22Rv1 (cell line): ENCODE data around the gene FRMD1.

Experiments
- H3K27ac ChIP-seq: fragments of 450-650 bp; 2 replicates; pipeline ENCODE4 v1.5.1; 2017
- ZFX ChIP-seq: fragments of 450-650 bp; IDR thresholded peaks from 2 replicates; pipeline ENCODE4 v1.6.1; 2017; ENCODE audit warnings: antibody characterized with exemption, borderline replicate concordance
- TF ChIP-seq, protein P1 (sequence below): fragments of 450-650 bp; IDR thresholded peaks from 2 replicates; pipeline ENCODE4 v1.5.1; 2017; ENCODE audit warnings: mild to moderate bottlenecking

The FRMD1 gene

DNA sequence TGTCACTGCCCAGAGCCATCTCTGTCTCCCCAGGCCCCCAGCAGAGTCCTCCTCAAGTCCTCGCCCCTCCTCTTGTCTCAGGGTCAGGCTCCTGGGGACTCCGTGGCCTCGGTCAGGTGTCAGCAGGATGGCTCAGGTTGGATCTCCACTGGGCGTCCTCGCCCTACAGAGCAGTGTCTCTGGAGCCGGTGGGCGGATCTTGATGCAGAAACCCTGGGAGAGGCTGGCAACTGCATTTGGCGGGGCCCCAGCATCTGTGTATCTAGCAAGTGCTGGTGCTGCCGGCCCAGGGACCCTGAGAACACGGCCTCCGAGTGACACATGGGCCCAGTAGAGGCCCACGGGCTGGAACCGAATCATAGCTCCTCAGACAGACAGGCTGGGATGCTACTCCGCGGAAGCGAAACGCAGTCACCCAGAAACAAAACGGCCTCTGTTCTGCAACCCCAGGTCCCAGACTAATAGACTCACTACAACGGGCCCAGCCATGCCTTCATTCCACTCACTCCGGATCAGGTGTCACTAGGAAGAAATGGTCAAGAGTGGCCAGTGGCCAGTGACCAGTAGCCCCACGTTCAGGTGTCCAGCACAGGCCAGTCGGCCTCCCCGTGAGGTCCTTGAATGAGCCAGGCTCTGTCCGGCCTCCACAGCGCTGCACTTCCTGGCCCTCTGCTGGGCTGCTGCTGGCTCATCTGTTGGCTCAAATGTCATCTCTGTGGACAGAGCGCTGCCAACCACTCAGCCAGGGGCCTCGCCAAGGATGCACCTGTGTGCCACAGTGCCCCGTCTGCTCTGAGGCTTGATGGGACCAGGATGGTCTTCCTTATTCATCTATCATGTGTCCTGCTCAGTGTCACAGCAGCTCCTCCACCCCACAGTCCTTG, 12.6 kb upstream of the FRMD1 start:
- H3K27ac ChIP-seq, result no peak overlapping the region
- no peak for TF ChIP-seq ZFX
- TF ChIP-seq, protein P1, sequence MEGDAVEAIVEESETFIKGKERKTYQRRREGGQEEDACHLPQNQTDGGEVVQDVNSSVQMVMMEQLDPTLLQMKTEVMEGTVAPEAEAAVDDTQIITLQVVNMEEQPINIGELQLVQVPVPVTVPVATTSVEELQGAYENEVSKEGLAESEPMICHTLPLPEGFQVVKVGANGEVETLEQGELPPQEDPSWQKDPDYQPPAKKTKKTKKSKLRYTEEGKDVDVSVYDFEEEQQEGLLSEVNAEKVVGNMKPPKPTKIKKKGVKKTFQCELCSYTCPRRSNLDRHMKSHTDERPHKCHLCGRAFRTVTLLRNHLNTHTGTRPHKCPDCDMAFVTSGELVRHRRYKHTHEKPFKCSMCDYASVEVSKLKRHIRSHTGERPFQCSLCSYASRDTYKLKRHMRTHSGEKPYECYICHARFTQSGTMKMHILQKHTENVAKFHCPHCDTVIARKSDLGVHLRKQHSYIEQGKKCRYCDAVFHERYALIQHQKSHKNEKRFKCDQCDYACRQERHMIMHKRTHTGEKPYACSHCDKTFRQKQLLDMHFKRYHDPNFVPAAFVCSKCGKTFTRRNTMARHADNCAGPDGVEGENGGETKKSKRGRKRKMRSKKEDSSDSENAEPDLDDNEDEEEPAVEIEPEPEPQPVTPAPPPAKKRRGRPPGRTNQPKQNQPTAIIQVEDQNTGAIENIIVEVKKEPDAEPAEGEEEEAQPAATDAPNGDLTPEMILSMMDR, result no peak

DNA sequence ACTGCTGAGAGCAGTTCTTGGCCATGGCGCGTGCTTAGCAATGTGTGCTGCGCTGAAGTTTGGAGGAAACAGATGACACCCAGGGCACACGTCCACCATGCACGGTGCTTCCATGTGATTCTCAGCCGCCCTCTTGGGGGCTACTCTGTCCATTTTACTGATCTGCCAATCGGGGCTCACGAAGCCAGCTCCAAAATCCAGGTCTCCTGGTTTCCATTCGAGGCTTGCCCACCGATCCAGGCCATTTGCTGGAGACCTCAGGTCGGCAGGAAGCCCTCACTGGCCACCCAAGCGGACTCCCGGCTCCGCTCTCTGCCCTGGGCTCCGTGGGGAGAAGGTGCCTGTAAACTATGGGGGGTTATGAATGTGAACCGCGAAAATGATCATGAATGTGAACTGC, 11.7 kb upstream of the FRMD1 start:
- H3K27ac ChIP-seq, result no peak overlapping the region
- TF ChIP-seq, protein P1, result no peak
- no peak for TF ChIP-seq ZFX

DNA sequence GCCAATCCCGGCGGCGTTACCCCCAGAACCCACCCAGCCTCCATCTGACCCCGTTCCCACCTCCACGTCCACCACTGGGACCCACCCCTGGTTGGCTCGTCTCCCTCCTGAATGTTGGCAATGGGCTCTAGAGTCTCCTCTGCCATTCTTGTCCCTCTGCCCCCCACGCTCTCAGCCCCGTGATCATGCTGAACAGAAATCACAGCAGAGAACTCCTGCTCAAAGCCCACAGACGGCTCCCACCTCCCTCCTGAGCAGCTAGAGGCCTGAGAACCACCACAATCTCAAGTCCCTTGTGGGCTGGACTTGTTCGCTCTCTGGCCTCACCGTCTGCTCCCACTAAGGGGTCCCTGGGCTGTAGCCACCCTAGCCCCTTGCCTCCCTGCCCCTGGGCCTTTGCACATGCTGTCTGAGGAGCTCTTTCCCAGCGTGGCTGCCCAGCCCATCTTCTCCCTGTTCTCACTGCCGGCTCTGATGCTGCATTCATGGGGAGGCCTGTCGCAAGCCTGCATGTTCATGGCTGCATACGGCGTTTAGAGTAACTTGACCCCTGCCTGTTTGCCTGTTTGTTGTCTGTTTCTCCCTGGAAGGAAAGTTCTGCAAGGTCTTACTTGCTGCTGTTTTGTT, 11.2 kb upstream of the FRMD1 start:
- no peak overlapping the region for H3K27ac ChIP-seq
- TF ChIP-seq, protein P1, result no peak
- TF ChIP-seq ZFX, result no peak

DNA sequence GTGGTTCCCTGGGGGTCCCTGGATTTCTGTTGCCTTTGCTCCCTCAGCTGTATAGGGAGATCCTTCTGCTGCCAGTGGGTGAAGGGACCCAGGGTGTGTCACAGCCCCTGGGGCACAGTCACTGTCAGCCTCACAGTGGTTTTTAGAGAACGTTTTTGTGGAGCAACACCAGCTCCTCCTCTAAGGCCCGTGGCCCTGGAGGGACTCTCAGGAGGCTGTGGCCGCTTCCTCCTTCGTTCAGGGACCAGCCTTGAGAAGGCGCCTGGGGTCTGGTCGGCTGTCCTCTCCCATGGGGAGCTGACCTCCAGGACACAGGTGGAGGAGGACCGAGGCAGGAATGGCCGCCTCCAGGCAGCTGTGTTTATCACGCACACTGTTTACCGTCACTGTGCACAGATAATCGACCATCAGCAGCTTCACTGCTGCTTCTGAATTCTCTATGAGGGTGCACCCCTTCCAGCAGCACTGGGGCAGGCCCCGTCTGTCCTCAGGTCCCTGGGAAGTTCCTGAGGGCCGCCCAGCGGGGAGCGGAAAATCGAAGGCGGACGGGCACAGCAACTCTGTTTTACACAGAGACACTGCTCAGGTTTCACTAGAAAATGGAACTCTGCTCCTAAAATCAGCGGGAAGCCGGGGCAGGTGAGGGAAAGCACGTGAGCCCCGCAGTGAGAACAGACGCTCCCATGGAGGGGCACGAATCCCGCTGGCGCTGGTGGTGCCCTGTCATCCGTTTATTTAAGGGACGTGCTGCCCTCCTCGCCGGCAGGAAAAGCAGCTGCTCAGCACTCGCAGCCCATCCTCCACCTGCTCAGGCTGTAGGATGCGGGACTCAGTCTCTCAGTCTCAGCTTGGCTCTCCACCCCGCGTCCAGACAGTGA, 10.4 kb upstream of the FRMD1 start:
- H3K27ac ChIP-seq, result no peak overlapping the region
- TF ChIP-seq ZFX, result no peak
- TF ChIP-seq, protein P1, result no peak

DNA sequence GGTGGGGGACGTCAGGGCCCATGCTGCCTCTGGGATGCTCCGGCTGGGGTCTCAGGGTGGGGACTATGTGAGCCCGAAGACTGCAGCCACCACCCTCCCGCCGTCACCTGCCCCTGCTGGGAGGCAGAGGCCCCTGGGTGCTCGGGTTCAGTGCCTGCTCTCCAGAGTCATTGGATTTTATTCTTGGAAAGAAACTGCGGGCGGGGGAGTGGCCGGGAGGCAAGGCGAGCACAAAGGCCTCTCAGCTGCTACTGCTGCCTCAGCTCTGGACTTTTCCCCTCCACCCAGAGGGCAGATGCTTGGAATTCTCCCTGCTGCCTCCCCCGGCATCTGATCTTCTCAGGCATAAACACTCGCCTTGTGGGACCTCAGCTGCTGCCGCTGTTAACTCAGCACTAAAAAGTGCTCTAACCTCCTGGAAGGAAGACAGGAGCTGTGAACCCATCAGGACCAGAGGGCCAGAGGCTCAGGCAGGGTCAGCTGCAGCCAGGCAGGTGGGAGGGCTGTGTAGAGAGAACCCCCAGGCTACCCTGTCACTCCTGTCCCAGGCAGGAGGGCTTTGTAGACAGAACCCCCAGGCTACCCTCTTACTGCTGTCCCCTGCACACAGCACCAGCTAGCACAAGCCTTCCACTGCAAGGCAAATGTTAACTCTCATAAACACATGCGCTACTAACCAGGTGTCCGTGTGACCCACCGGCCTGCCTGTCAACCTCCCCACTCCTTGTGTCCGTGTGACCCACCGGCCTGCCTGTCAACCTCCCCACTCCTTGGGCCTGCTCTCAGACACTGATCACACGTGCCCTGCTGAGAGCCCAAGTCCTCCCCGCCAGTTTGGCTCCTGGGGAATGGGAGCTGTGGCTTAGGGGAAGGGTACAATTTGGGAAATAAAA, 9.4 kb upstream of the FRMD1 start:
- TF ChIP-seq, protein P1, result no peak
- no peak for TF ChIP-seq ZFX
- no peak overlapping the region for H3K27ac ChIP-seq

DNA sequence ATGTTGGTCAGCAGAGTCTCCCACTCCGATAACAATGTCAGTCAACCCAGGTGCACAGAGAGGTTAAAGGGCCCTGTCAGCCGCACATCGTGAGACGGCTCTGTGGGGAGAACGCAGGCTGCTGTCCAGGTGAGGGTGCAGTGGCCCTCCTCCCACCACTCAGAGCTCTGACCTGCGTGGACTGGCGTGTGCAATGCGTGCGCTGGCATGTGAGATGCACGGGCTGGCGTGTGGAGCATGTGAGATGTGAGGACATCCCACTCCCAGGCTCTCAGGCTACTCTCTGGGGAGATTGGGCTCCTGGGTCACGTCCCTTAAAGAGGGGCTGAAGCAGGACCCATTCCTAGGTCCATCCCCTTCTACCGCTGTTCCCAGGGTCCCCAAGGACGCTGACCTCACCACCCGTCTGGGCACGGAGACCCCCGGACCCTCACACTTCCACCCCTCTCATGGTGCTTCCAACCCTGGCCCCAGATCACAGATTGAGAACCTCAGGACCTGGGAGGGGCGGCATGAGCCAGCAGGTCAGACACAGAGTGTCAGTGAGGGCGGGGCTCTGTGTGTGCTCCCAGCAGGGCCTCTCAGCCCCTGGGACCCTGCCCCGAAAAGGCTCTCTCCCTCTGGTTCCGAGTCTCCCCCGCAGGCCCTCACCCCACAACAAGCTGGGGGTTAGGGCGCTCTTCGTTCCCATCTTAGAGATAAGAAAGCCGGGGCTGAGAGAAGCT, 8.6 kb upstream of the FRMD1 start:
- H3K27ac ChIP-seq, result no peak overlapping the region
- TF ChIP-seq, protein P1, result no peak
- TF ChIP-seq ZFX, result no peak
